Limb (tissue), 2 donors: ENCODE data around the gene CUX1.
A peak's percentile ranks its signal among the peaks of the same experiment; 100 is the strongest.
"Not testable (repeated sequence)": the region's sequence is repeated elsewhere in the genome, so short reads cannot be mapped to it uniquely, and the experiment has no call there.

Experiments used
- DNase-seq, 2 donors: peaks; one replicate each; pipeline ENCODE4 v3.0.0-alpha.2; 2016; ENCODE audit errors: extremely low spot score in 2 of 2

CUX1 gene

GRCh38 chr7:101817471-101818286 lies at the start of gene CUX1:
Gene CUX1 (plus strand): TSS chr7:101817626. CDS start chr7:101817640, 14 bp downstream.
- DNase-seq, result peak in 1 of 2 donors; percentile 46

- no peak for DNase-seq
These were observed 49.1 kb upstream of the CUX1 start for GRCh38 chr7:101768280-101768679.

- no peak for DNase-seq
These were observed 47.0 kb upstream of the CUX1 start for GRCh38 chr7:101770466-101770865.

GRCh38 chr7:101772508-101773211 lies 44.8 kb upstream of the CUX1 start:
- no peak for DNase-seq

GRCh38 chr7:101775181-101775580 lies 42.2 kb upstream of the CUX1 start:
- DNase-seq, result no peak

GRCh38 chr7:101778026-101778580 lies 39.3 kb upstream of the CUX1 start:
- no peak for DNase-seq

- no peak for DNase-seq
These were observed 38.2 kb upstream of the CUX1 start for GRCh38 chr7:101779267-101779666.

GRCh38 chr7:101780281-101780680 lies 37.1 kb upstream of the CUX1 start:
- DNase-seq, result no peak

- no peak for DNase-seq
These were observed 36.0 kb upstream of the CUX1 start for GRCh38 chr7:101781439-101781838.

GRCh38 chr7:101782476-101782875 lies 35.0 kb upstream of the CUX1 start:
- no peak for DNase-seq

- DNase-seq, result no peak
These were observed 34.5 kb upstream of the CUX1 start for GRCh38 chr7:101782896-101783295.

GRCh38 chr7:101783381-101784181 lies 33.8 kb upstream of the CUX1 start:
- no peak for DNase-seq

- DNase-seq, result no peak
These were observed 32.9 kb upstream of the CUX1 start for GRCh38 chr7:101784292-101785127.

- no peak for DNase-seq
These were observed 29.6 kb upstream of the CUX1 start for GRCh38 chr7:101787864-101788263.

GRCh38 chr7:101788517-101788916 lies 28.9 kb upstream of the CUX1 start:
- DNase-seq, result no peak

- no peak for DNase-seq
These were observed 26.7 kb upstream of the CUX1 start for GRCh38 chr7:101790566-101791293.

- DNase-seq, result no peak
These were observed 25.3 kb upstream of the CUX1 start for GRCh38 chr7:101792051-101792681.

GRCh38 chr7:101792682-101793071 lies 24.7 kb upstream of the CUX1 start:
- not testable (repeated sequence) for DNase-seq

GRCh38 chr7:101795461-101795860 lies 22.0 kb upstream of the CUX1 start:
- no peak for DNase-seq

- DNase-seq, result not testable (repeated sequence)
These were observed 19.3 kb upstream of the CUX1 start for GRCh38 chr7:101798173-101798572.
